SJSA1 (cell line): ENCODE measurements around the gene DUSP5. TPM values are rescaled to one million over a fixed set of nuclear protein-coding genes. Genes with fewer than 3 reads are reported as not detected.

Source experiments
- DNase-seq, 2 experiments: peaks; one replicate each; pipeline ENCODE4 v3.0.0-alpha.2; 2015 to 2020; ENCODE audit warnings: low spot score in 2 of 2, low read depth in 1 of 2
- H3K27ac ChIP-seq: fragments of 250-450 bp; sonication (Bioruptor Pico); 2 replicates; pipeline ENCODE4 v1.5.1; 2020; ENCODE audit warnings: mild to moderate bottlenecking, moderate library complexity
- H3K27me3 ChIP-seq: fragments of 250-450 bp; sonication (Bioruptor Pico); replicated peaks from 2 replicates; pipeline ENCODE4 v1.5.1; 2020; ENCODE audit warnings: mild to moderate bottlenecking, moderate library complexity
- H3K36me3 ChIP-seq: fragments of 250-450 bp; sonication (Bioruptor Pico); 2 replicates; pipeline ENCODE4 v1.5.1; 2020; ENCODE audit warnings: mild to moderate bottlenecking
- H3K4me1 ChIP-seq: fragments of 250-450 bp; sonication (Bioruptor Pico); replicated peaks from 2 replicates; pipeline ENCODE4 v1.6.1; 2021; ENCODE audit warnings: mild to moderate bottlenecking
- H3K4me3 ChIP-seq: fragments of 250-450 bp; sonication (Bioruptor Pico); 2 replicates; pipeline ENCODE4 v1.5.1; 2020; ENCODE audit warnings: mild to moderate bottlenecking
- H3K9me3 ChIP-seq: fragments of 250-450 bp; sonication (Bioruptor Pico); replicated peaks from 2 replicates; pipeline ENCODE4 v1.5.1; 2020; ENCODE audit warnings: mild to moderate bottlenecking
- total RNA-seq: library from RNA; depleted of rRNA; stranded (reverse); fragments of >200 nt; shearing (Covaris generic); gene quantifications from 2 replicates; pipeline ENCODE4 v1.2.3, GENCODE V29; 2014

Gene DUSP5
- total RNA-seq, 1 experiment from 2014 or later = 12.9 TPM

DNA sequence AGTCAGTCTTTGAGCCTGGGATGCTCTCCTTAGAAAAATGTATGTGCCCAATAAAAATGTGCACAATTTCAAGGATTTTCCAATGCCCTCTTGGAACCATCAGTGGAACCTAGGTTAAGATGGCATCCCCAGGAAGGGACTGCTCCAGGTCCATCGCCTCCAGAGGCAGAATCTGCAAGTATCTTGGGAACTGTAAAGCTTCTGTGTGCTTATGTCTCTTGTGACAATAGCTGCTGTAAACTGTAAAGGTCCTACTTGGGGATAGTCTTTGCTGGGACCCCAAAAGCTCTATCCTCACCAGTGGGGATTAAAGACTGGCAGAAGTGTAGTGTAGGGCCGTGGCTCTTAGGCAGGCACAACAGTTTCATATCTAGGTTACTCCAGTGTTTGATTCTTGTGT is 11.9 kb downstream of the DUSP5 start:
- Histone ChIP-seq H3K27me3 (no peaks in the 10 kb centered on the region), H3K36me3 (peaks cover 89% of the 10 kb centered on the region), H3K27ac (no peak overlapping the region)

DNA sequence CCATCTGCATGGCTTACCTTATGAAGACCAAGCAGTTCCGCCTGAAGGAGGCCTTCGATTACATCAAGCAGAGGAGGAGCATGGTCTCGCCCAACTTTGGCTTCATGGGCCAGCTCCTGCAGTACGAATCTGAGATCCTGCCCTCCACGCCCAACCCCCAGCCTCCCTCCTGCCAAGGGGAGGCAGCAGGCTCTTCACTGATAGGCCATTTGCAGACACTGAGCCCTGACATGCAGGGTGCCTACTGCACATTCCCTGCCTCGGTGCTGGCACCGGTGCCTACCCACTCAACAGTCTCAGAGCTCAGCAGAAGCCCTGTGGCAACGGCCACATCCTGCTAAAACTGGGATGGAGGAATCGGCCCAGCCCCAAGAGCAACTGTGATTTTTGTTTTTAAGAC is 12.4 kb downstream of the DUSP5 start:
- H3K4me1 ChIP-seq = peaks cover 22% of the 10 kb centered on the region

More for the DNA sequence above, 11.9 kb downstream of the DUSP5 start:
- no peak for DNase-seq
- Histone ChIP-seq H3K9me3 (no peaks in the 10 kb centered on the region), H3K4me3 (no peak overlapping the region), H3K4me1 (peaks cover 25% of the 10 kb centered on the region)

DNA sequence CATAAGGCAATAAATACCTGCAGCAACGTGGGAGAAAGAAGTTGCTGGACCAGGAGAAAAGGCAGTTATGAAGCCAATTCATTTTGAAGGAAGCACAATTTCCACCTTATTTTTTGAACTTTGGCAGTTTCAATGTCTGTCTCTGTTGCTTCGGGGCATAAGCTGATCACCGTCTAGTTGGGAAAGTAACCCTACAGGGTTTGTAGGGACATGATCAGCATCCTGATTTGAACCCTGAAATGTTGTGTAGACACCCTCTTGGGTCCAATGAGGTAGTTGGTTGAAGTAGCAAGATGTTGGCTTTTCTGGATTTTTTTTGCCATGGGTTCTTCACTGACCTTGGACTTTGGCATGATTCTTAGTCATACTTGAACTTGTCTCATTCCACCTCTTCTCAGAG is 13.0 kb downstream of the DUSP5 start:
- DNase-seq = no peak
- H3K9me3 ChIP-seq = no peaks in the 10 kb centered on the region
- H3K4me3 ChIP-seq = no peak overlapping the region
- H3K27ac ChIP-seq = no peak overlapping the region
- no peaks in the 10 kb centered on the region for H3K27me3 ChIP-seq
- peaks cover 86% of the 10 kb centered on the region for H3K36me3 ChIP-seq
- peaks cover 22% of the 10 kb centered on the region for H3K4me1 ChIP-seq

More for the DNA sequence above, 12.4 kb downstream of the DUSP5 start:
- Histone ChIP-seq H3K9me3 (no peaks in the 10 kb centered on the region), H3K27ac (no peak overlapping the region), H3K27me3 (no peaks in the 10 kb centered on the region), H3K4me3 (no peak overlapping the region), H3K36me3 (peaks cover 87% of the 10 kb centered on the region)
- DNase-seq = no peak

DNA sequence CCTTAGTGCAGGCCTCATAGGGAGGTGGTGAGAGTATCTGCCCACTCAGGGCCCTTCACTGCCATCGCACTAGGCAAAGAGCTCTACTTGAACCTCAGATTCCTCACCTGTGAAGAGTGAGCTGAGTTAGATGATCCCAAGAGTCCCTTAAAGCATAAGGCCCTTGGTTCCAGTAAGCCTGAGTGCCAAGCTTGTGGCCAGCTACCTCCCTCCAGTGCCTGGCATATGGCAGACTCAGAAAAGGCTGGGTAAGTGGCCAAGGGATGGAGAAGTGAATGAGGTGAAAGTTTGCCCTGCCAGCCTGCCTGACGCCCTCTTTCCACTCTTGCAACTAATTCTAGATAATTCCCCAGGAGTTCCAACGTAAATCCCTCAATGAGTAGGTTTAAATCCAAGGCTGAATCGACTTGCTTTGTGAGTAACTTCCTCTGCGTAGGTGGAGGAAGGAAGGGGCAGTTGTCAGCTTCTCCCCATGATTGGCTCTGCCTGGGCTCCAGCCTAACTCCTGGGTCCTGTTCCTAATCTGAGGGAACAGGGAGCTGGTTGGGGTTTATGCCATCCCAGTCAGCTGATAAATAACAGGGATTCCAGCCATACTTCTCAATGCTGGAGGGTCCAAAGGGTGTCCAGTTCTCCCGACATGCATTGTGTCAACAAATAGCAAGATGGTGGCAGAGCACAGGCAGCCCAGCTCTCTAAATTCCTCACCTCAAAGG is 14.2 kb downstream of the DUSP5 start:
- Histone ChIP-seq H3K4me1 (peaks cover 22% of the 10 kb centered on the region), H3K9me3 (no peaks in the 10 kb centered on the region), H3K36me3 (peaks cover 74% of the 10 kb centered on the region), H3K27ac (no peak overlapping the region), H3K4me3 (no peak overlapping the region), H3K27me3 (no peaks in the 10 kb centered on the region)
- no peak for DNase-seq

DNA sequence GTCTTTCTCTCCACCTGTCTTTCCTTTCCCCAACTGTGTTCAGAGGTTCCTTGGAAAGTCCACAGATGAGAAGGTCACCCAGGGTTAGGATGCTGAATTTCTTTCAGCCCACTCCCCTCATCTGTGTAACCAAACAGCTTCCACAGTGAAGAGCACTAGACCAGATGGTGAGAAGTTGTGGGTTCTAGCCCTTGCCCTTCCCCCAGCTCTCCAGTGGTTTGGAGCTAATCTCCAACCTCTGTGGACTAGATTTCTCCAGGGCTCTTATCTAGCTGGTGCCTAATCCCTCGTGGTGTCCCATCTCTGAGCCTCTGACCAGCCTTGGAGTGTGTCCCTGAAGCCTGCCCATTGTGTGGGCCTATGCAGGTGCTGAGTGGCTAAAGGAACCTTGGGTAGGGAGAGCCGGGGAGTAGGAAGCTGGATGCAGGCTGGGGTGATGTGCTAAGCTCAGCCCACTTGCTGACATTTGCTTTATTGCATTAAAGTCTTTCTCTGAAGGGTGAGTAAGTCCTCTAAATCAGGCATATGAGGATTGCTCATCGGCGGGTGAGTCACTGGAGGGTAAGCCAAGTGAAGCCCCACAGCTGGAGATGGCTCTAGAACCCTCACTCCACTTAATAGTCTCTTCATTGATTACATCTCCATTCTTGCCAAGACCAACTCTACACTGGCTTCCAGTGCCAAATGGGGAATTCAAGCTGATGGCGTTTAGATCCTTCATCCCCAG is 14.9 kb downstream of the DUSP5 start:
- peaks cover 22% of the 10 kb centered on the region for H3K4me1 ChIP-seq
- DNase-seq = peak; percentile 67 to 84
- no peak overlapping the region for H3K4me3 ChIP-seq
- H3K9me3 ChIP-seq = no peaks in the 10 kb centered on the region
- peaks cover 67% of the 10 kb centered on the region for H3K36me3 ChIP-seq
- peak overlapping the region; percentile 38; the same call in 1 of the 2 replicates for H3K27ac ChIP-seq
- H3K27me3 ChIP-seq = no peaks in the 10 kb centered on the region

DNA sequence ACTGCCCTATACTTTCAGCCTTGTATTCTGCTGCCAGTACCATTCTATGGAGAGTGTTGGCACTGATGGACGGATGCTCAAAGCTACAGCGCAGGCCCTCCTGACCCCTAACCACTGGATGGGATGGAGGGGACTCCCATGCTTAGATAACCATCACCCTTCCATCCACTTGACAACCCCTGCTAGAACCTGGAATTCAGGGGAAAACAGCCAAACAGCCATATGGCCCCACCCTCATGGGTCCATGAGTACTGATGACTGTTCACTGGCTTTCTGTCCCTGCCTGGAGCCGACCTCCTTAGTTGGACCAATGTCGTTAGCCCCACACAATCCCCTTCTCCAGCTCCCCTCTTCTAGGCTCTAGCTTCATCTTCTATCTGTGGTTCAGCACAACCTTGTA is 16.2 kb downstream of the DUSP5 start:
- no peak overlapping the region for H3K27ac ChIP-seq
- DNase-seq = no peak
- H3K4me1 ChIP-seq = peaks cover 22% of the 10 kb centered on the region
- H3K27me3 ChIP-seq = no peaks in the 10 kb centered on the region
- H3K36me3 ChIP-seq = peaks cover 54% of the 10 kb centered on the region
- no peak overlapping the region for H3K4me3 ChIP-seq
- H3K9me3 ChIP-seq = no peaks in the 10 kb centered on the region

DNA sequence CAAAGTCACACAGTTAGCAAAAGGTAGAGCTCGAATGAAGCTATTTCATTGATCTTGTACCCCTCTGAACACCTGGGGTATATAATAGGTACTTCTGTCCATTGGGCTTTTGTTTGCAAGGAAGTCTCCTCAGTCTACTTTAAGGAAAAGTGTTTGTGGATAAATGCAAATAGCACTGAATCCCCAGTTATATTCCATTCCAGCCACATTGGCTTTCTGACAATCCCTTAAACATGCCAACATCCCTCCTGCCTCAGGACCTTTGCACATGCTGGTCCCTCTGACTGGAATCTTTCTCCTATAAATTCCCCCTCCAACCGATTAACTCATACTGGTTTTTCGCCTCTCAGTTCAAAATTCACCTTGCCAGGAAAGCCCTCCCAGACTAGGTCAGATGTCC is 17.1 kb downstream of the DUSP5 start:
- peaks cover 45% of the 10 kb centered on the region for H3K36me3 ChIP-seq
- H3K4me1 ChIP-seq = peaks cover 22% of the 10 kb centered on the region
- H3K27me3 ChIP-seq = no peaks in the 10 kb centered on the region
- no peak for DNase-seq
- no peaks in the 10 kb centered on the region for H3K9me3 ChIP-seq
- no peak overlapping the region for H3K4me3 ChIP-seq
- no peak overlapping the region for H3K27ac ChIP-seq

DNA sequence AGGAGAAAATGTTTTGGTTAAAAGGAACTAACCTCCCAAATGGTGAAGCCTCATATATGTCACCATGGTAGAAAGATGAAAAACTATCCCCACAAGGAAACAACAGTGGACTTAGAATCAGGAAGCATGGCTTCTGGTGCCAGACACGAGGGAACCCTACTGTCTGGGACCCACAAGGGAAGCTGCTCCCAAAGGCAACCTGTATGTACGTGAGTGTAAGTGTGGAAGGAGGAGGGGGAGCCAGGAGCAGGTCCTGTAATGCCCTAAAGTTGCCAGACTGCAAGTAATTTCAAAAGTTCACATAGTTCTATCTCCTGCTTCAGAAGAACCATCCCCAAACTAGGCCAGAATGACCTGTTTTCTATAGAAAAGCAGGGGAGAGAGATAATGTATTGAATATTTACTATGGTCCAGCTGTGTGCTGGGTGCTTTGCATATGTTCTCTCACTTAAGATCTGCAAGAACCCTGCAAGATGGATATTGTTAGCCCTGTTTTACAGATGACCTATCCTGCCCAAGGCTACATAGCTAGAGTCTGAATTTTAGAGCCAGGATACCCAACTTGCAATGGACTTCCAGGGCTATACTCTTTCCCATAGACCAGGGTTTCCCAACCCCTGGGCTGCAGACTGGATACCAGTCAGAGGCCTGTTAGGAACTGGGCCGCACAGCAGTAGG is 19.2 kb downstream of the DUSP5 start:
- peaks cover 26% of the 10 kb centered on the region for H3K36me3 ChIP-seq
- no peaks in the 10 kb centered on the region for H3K27me3 ChIP-seq
- DNase-seq = no peak
- no peak overlapping the region for H3K4me3 ChIP-seq
- no peaks in the 10 kb centered on the region for H3K9me3 ChIP-seq
- peaks cover 15% of the 10 kb centered on the region for H3K4me1 ChIP-seq
- H3K27ac ChIP-seq = no peak overlapping the region

DNA sequence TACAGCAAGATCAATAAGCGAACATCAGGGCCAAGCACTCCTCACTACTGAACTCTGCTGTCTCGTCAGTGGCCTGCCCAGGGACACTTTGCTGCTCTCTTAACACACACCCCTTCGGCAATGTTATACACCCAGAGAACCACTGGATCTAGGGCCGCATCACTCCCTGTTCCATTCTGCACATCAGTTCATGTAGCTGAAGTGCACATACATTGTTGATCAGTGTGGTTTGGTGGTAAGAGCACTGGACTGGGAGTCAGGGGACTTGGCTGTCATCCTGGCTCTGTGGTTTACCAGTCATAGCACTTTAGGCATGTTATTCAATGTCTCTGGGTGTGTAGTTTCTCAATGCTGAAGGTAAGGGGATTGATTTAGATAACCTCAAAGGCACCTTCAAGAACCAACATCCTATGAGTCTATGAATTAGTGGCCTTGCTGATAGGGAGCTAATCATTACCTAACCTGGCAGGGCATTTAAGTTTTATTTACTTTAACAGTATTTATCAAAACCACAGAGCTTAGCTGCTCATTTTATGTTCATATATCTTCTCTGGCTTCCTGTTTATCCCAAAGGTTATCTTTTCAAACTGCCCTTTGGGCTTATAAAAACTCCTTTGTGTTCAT is 24.8 kb downstream of the DUSP5 start:
- H3K36me3 ChIP-seq = no peaks in the 10 kb centered on the region
- no peak overlapping the region for H3K4me3 ChIP-seq
- peaks cover 4% of the 10 kb centered on the region; the same call in 1 of the 2 replicates for H3K9me3 ChIP-seq
- no peak overlapping the region for H3K27ac ChIP-seq
- H3K4me1 ChIP-seq = peaks cover 26% of the 10 kb centered on the region
- H3K27me3 ChIP-seq = no peaks in the 10 kb centered on the region
- DNase-seq = no peak

DNA sequence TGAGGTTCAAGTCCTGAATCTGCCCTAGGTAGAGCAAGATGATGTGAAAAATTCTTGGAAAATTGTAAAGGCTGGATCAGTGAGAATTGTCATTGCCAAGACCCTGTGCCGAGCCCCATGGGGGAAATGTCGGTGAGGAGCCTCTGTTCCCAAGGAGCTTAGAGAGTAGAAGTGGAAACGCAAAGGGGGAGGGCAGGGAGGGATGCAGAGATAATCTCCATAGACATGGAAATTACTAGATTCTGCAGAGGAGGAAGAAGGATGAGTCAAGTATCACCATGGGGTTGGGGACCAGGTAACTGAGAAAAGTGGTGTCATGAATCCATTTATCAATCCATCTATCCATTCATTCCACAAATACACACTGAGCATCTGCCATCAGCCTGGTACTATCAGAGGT is 26.0 kb downstream of the DUSP5 start:
- H3K27ac ChIP-seq = no peak overlapping the region
- H3K36me3 ChIP-seq = no peaks in the 10 kb centered on the region
- H3K27me3 ChIP-seq = no peaks in the 10 kb centered on the region
- no peak overlapping the region for H3K4me3 ChIP-seq
- peaks cover 4% of the 10 kb centered on the region; the same call in 1 of the 2 replicates for H3K9me3 ChIP-seq
- peaks cover 39% of the 10 kb centered on the region for H3K4me1 ChIP-seq
- no peak for DNase-seq

DNA sequence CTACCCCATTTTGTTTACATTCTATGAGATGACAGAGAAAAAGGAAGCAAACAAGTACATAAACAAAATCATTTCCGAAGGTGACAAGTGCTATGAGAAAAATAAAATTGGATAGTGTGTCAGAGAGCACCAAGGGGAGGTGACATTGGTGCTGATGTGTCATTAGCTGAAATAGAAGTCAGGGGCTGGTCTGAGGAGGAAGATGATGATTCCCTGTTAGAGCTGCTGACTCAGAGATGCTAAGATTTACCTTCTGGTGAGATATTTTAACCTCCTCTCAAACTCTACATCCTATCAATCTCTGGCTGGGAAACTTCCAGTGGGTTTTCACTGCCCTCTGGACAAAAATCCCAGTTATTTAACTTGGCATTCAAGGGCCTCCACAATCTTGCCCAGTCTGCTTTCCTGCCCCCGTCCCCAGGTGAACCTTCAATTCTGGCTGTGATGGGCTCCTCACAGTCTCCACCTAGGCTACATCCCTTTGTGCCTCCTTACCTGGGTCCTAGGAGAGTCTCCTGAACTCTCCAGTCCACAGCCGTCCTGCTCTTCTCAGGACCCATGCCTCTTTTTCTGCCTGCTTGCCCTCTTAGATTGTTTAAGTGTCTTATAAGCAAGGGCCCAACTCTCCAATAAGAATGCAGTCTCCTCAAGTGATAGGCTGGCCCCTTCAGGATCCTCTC is 26.6 kb downstream of the DUSP5 start:
- Histone ChIP-seq H3K36me3 (no peaks in the 10 kb centered on the region), H3K27ac (no peak overlapping the region), H3K9me3 (peaks cover 4% of the 10 kb centered on the region; the same call in 1 of the 2 replicates), H3K27me3 (no peaks in the 10 kb centered on the region), H3K4me1 (peaks cover 45% of the 10 kb centered on the region), H3K4me3 (no peak overlapping the region)
- DNase-seq = no peak

DNA sequence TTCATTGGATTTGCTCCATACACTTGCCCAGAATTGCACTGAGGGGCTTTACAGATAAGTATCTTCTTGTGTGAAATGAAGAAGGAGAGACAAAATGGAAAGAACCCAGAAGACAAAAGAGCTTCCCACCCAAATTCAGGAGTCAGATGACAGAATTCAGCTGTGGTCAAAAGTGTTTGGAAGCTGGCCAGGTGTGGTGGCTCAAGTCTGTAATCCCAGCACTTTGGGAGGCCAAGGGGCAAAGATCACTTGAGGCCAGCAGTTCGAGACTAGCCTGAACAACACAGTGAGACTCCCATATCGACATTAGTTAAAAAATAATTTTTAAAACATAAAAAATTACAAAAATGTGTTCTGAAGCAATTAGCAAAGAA is 27.1 kb downstream of the DUSP5 start:
- DNase-seq = no peak
- H3K36me3 ChIP-seq = 0 out of 2 replicates have a peak, but pooled peaks cover 2% of the 10 kb centered on the region
- H3K27ac ChIP-seq = no peak overlapping the region
- peaks cover 4% of the 10 kb centered on the region; the same call in 1 of the 2 replicates for H3K9me3 ChIP-seq
- no peaks in the 10 kb centered on the region for H3K27me3 ChIP-seq
- H3K4me3 ChIP-seq = no peak overlapping the region
- peaks cover 50% of the 10 kb centered on the region for H3K4me1 ChIP-seq
